Lower leg skin (tissue), 4 donors: ENCODE data around the gene DGKQ. TPM values are rescaled to one million over a fixed set of nuclear protein-coding genes. Genes with fewer than 3 reads are reported as not detected.
"Not testable (repeated sequence)": the region's sequence is repeated elsewhere in the genome, so short reads cannot be mapped to it uniquely, and the experiment has no call there.

Source experiments
- DNase-seq, 2 donors: peaks; one replicate each; pipeline ENCODE4 v3.0.0-alpha.2; 2019; ENCODE audit warnings: low spot score in 2 of 2
- H3K4me3 ChIP-seq: fragments of 200-600 bp; sonication (generic); 2 replicates; pipeline ENCODE4 v1.5.1; 2017; ENCODE audit warnings: mild to moderate bottlenecking, low read depth; ENCODE audit not compliant: poor library complexity, severe bottlenecking
- CTCF ChIP-seq, 3 donors: fragments of 450-650 bp; IDR thresholded peaks; one replicate each; pipeline ENCODE4 v1.5.1; 2016; ENCODE audit warnings: antibody characterized with exemption in 3 of 3, mild to moderate bottlenecking in 3 of 3, moderate library complexity in 2 of 3
- POLR2A ChIP-seq, 2 donors: fragments of 450-650 bp; IDR thresholded peaks; one replicate each; pipeline ENCODE4 v1.6.1; 2016 to 2017; ENCODE audit warnings: antibody characterized with exemption in 2 of 2, mild to moderate bottlenecking in 1 of 2, moderate library complexity in 1 of 2
- WGBS, 2 donors: methylation state at CpG; one replicate each; pipeline ENCODE4 v1.1.5; 2018; 5-methylcytosine and 5-hydroxymethylcytosine counted together
- intact Hi-C: fragments of 100-400 bp; cut with DNase I; formaldehyde crosslinking; loops from one replicate; pipeline ENCODE4 v1.15.0; 2023; ENCODE audit warnings: low total_unique reads
- total RNA-seq, 4 donors: library from RNA; depleted of rRNA; stranded (reverse); fragments of >200 nt; gene quantifications; one replicate each; pipeline ENCODE4 v1.1.0, GENCODE V29; 2016

Gene DGKQ
- total RNA-seq, 4 donors from 2014 or later, result 18.4 to 30.7 (median 22.4) TPM

GRCh38 chr4:985123-985830 lies 11.9 kb upstream of the DGKQ start:
- H3K4me3 ChIP-seq, result no peak overlapping the region
- DNase-seq, result peak in 1 of 2 donors; percentile 94
- no peak for TF ChIP-seq POLR2A (IDR thresholded peaks at IDR 0.05)
- TF ChIP-seq CTCF (IDR thresholded peaks at IDR 0.05), result no peak
- WGBS, 2 donors, result 36 to 53% methylated on average over 22 of the region's 23 CpGs
- intact Hi-C loops, result no loop called here

DNA sequence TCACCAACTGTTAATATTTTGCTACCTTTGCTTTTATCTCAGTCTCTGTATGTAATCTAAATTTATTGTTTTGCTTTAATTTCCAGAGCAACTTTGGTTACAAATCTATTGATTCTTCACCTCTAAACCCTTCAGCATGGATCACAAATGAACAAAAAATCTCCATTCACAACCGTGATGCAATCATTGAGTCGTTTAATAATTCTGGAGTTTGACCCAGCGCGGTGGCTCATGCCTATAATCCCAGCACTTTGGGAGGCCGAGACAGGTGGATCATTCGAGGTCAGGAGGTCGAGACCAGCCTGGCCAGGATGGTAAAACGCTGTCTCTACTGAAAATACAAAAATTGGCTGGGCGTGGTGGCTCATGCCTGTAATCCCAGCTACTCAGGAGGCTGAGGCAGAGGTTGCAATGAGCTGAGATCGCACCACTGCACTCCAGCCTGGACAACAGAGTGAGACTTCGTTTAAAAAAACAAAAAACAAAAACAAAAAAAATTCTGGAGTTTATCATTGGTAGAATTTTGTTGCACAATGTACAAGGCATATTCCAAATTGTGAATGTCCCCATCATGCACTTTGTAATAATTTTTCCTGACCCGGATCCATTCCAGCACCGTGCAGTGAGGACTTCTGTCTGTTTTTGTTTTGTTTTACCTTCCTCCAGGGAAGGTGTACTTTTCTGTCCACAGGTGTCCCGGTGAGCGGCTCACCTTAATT lies 11.1 kb upstream of the DGKQ start:
- intact Hi-C loops, result no loop called here
- WGBS, 2 donors, result 77 to 79% methylated on average over 15 of the region's 15 CpGs

DNA sequence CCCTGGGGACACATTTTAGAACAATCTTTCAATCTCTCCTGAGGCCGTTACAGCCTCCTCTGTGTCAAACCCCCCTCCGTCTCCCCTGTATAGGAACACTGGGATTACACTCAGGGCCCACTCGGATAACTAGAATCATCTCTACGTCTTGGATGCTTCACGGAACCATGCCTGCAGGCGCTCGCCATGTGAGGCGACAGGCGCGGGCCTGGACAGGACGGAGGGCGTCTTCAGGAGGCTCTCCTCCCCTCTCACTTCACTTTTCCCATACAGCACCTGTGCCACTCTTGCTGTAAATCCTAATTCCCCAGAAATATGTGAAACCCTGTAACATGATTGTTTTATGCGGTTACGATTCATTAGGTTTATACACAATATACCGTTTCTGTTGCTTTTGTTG lies 9.4 kb upstream of the DGKQ start:
- no peak overlapping the region for H3K4me3 ChIP-seq
- DNase-seq, result no peak
- WGBS, 2 donors, result 93 to 94% methylated on average over 15 of the region's 15 CpGs
- intact Hi-C loops, result no loop called here
- no peak for TF ChIP-seq POLR2A (IDR thresholded peaks at IDR 0.05)
- no peak for TF ChIP-seq CTCF (IDR thresholded peaks at IDR 0.05)

More for the DNA sequence above, 11.1 kb upstream of the DGKQ start:
- no peak for TF ChIP-seq POLR2A (IDR thresholded peaks at IDR 0.05)
- TF ChIP-seq CTCF (IDR thresholded peaks at IDR 0.05), result no peak
- no peak overlapping the region for H3K4me3 ChIP-seq
- DNase-seq, result no peak

DNA sequence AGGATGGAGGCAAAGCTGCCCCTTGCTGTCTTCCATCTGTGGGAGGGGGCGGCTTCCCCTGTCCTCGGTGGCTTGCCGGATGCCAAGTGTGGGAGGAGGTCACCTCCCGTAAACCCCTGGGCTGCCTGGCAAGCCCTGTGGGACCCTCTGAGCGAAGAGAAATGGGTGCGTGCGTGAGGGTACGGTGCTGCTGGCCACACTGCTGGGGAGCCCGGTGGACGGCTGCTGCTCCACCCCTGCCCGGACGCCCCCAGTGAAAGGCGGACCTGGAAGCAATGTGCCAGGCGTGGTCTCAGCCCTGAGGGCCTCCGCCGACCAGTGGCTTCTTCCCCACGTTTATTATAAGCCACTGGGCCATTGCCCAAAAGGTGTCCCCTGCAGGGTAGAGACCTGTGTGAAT lies 8.9 kb upstream of the DGKQ start:
- no peak for DNase-seq
- intact Hi-C loops, result no loop called here
- no peak for TF ChIP-seq POLR2A (IDR thresholded peaks at IDR 0.05)
- TF ChIP-seq CTCF (IDR thresholded peaks at IDR 0.05), result no peak
- 93 to 94% methylated on average over 17 of the region's 17 CpGs for WGBS, 2 donors
- H3K4me3 ChIP-seq, result no peak overlapping the region

DNA sequence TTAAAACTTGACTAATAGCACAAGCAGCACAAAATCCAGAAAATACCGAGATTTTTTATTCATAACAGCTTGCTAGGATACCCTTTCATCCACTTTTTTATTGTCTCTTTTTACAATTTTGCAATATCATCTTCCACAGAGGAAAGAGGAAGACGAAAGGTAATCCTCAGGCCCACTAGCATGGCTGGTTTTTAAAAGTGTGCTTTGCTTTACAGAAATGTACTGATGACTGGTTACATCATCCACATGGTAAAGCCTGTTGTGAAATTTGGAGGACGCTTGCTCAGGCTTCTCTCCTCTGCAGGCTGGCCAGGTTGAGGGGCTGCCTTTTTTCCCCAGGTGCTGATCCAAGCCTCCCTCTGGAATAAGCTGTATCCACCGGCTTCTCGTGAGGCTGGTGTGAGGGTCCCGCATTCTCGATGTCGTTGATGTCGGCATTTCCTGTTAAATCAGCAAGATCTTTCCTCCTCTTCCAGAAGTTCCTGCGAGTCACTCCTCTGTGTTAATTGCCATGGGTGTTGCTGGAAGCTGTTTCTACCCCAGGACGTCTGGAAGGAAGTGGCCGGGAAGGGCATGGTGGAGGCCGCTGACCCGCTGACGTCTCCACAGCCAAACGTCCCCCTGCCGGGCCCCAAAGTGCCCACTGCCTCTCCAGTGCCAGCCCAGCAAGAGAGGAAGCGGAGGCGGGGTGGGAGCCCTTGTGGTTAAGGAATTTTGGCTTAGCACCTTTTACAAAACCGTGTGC lies 5.8 kb upstream of the DGKQ start:
- no peak for DNase-seq
- 58 to 63% methylated on average over 19 to 20 of the region's 20 CpGs for WGBS, 2 donors
- intact Hi-C loops, result no loop called here
- TF ChIP-seq POLR2A (IDR thresholded peaks at IDR 0.05), result no peak
- TF ChIP-seq CTCF (IDR thresholded peaks at IDR 0.05), result no peak
- no peak overlapping the region for H3K4me3 ChIP-seq

- intact Hi-C loops, H3K4me3 ChIP-seq, DNase-seq: not testable (repeated sequence)
- WGBS, 2 donors, result 90 to 94% methylated on average over 4 to 13 of the region's 25 CpGs
These were observed 2.6 kb upstream of the DGKQ start for GRCh38 chr4:976016-976415.
